ES-I3 (cell line): ENCODE data around the gene TRIM73.
"Not testable (repeated sequence)": the region's sequence is repeated elsewhere in the genome, so short reads cannot be mapped to it uniquely, and the experiment has no call there.

Source experiments
- H3K36me3 ChIP-seq: 2 replicates; pipeline ENCODE4 v1.6.1; 2013; ENCODE audit warnings: mild to moderate bottlenecking, low read length, control low read depth, moderate library complexity; ENCODE audit not compliant: insufficient read depth
- H3K4me1 ChIP-seq: 2 replicates; pipeline ENCODE4 v1.6.1; 2013; ENCODE audit warnings: mild to moderate bottlenecking, control low read depth, low read length; ENCODE audit not compliant: insufficient read depth
- H3K9ac ChIP-seq: 2 replicates; pipeline ENCODE4 v1.6.1; 2013; ENCODE audit warnings: low read depth, mild to moderate bottlenecking, low read length, moderate library complexity
- H3K9me3 ChIP-seq: 2 replicates; pipeline ENCODE4 v1.6.1; 2013; ENCODE audit warnings: mild to moderate bottlenecking, low read length, moderate library complexity; ENCODE audit not compliant: control insufficient read depth, insufficient read depth

TRIM73 gene

GRCh38 chr7:75442101-75442464 lies 46.7 kb downstream of the TRIM73 start:
- H3K36me3 ChIP-seq, result peaks cover 16% of the 10 kb centered on the region
- not testable (repeated sequence) for H3K9me3 ChIP-seq, H3K4me1 ChIP-seq
- peak overlapping the region; percentile 36; the same call in 1 of the 2 replicates for H3K9ac ChIP-seq

- H3K9me3 ChIP-seq, H3K4me1 ChIP-seq: not testable (repeated sequence)
- Histone ChIP-seq H3K36me3 (peaks cover 16% of the 10 kb centered on the region), H3K9ac (peak overlapping the region; percentile 58)
Measured at GRCh38 chr7:75442465-75443111, 47.2 kb downstream of the TRIM73 start.

GRCh38 chr7:75449946-75450345 lies 54.5 kb downstream of the TRIM73 start:
- not testable (repeated sequence) for H3K4me1 ChIP-seq, H3K9ac ChIP-seq, H3K36me3 ChIP-seq, H3K9me3 ChIP-seq

GRCh38 chr7:75452494-75452955 lies 57.1 kb downstream of the TRIM73 start:
- not testable (repeated sequence) for H3K9me3 ChIP-seq, H3K9ac ChIP-seq, H3K36me3 ChIP-seq, H3K4me1 ChIP-seq
